ENCODE data around the gene CHAC2. TPM values are rescaled to one million over a fixed set of nuclear protein-coding genes. Genes with fewer than 3 reads are reported as not detected.
"Not testable (repeated sequence)": the region's sequence is repeated elsewhere in the genome, so short reads cannot be mapped to it uniquely, and the experiment has no call there.

The CHAC2 gene
- total RNA-seq, 2 experiments from 2014 or later = 13.2 to 15.0 TPM

DNA sequence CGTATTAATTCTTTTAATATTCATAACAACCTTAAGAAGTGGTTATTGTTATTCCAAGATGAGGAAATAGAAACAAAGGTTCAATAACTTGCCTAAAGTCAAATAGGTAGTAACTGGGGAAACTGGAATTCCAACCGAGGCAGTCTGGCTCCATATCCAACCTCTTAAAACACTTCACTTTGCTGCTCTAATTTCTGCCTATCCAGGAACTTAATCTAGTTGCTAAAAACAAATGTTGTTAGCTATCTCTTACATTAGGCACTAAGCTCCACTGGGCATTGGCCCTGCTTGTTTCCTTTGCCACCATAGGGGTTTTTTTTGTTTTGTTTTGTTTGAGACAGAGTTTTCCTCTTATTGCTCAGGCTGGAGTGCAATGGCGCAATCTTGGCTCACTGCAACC, 44.0 kb downstream of the CHAC2 start:
- CTCF ChIA-PET = no interaction called here
- Mint-ChIP-seq H3K36me3 (peaks cover 29% of the 10 kb centered on the region), H3K9me3 (no peaks in the 10 kb centered on the region), H3K27ac (no peak overlapping the region), H3K4me3 (no peak overlapping the region), H3K4me1 (ENCODE audit: low read depth) (no peaks in the 10 kb centered on the region), H3K27me3 (no peaks in the 10 kb centered on the region)
- intact Hi-C loops (cut with micrococcal nuclease) = no loop called here
- POLR2A ChIA-PET = no interaction called here
- no peak for DNase-seq

DNA sequence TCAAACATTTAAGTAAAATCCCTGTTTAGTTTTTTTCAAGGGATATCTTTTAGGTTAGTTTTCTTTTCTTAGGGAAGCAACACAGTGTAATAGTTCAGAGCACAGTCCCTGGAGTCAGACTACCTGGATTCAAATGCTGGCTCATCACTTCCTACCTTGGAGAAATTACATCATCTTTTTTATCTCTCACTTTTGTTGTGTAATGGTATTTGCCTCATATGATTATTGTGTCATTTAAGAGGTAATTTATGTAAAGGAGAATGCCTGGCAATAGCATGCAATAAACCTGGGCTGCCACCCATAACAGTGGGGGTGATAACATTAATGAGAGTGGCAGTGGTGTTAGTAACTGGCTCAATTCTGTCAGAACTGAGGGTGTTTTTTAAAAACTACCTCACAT, 45.5 kb downstream of the CHAC2 start:
- intact Hi-C loops (cut with micrococcal nuclease) = no loop called here
- Mint-ChIP-seq H3K4me3 (no peak overlapping the region), H3K4me1 (ENCODE audit: low read depth) (no peaks in the 10 kb centered on the region), H3K36me3 (peaks cover 33% of the 10 kb centered on the region), H3K9me3 (no peaks in the 10 kb centered on the region), H3K27ac (no peak overlapping the region), H3K27me3 (no peaks in the 10 kb centered on the region)
- POLR2A ChIA-PET = no interaction called here
- no peak for DNase-seq
- CTCF ChIA-PET = no interaction called here

DNA sequence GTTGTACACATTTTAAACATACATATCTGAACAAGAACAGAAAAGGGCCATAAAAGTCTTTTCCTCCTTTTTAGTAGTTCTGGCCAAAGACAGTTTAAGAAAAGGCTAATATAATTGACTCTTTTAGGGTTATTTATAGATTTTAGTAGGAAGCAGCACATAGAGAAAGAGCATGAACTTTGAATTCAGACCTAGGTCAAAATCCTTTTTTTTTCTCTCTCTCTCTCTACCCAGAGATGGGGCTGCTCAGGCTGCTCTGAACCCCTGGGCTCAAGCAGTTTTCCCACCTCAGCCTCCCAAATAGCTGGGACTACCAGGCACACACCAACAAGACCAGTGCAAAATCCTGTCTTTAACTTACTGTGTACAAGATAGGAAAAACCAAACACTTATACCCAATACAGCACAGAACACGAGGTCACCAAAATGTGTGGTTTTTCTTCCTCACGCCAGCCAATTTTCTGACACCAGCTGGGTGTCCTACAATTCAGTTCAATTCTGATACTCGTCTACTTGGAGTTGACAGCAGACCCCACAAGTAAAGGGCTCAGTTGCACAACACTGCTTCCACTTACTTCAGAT, 51.3 kb downstream of the CHAC2 start:
- ChIA-PET CTCF (no interaction called here), POLR2A (no interaction called here)
- Mint-ChIP-seq H3K27me3 (no peaks in the 10 kb centered on the region), H3K36me3 (peaks cover 20% of the 10 kb centered on the region), H3K9me3 (no peaks in the 10 kb centered on the region), H3K27ac (no peak overlapping the region), H3K4me3 (no peak overlapping the region), H3K4me1 (ENCODE audit: low read depth) (no peaks in the 10 kb centered on the region)
- DNase-seq = no peak
- intact Hi-C loops (cut with micrococcal nuclease) = no loop called here

DNA sequence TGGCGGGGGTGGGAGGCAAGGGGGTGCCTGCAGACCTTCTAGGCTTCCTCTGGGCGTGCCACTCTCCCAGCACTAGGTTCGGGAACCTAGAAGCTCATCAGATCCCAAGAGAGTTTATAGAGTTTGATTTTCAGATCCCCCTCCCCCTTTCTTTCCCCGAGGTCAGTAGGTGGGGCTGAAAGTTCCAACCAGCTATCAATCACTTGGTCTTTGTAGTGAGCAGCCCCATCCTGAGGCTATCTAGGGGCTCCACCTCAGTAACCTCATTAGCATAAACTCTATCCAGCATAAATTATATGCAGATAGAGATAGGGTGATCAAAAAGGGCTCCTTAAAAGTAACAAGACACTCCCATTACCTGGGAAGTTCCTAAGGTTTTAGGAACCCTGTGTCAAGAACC, 52.0 kb downstream of the CHAC2 start:
- intact Hi-C loops (cut with micrococcal nuclease) = loop anchor here (10.0 kb wide), 1 partner anchor 395 kb away; no protein-coding TSS in a partner anchor
- ChIA-PET POLR2A (no interaction called here), CTCF (no interaction called here)
- no peaks in the 10 kb centered on the region for H3K9me3 Mint-ChIP-seq
- no peaks in the 10 kb centered on the region for H3K27me3 Mint-ChIP-seq
- peaks cover 20% of the 10 kb centered on the region for H3K36me3 Mint-ChIP-seq
- no peak overlapping the region for H3K4me3 Mint-ChIP-seq
- H3K27ac Mint-ChIP-seq = no peak overlapping the region
- H3K4me1 Mint-ChIP-seq (ENCODE audit: low read depth) = no peaks in the 10 kb centered on the region
- DNase-seq = no peak

GRCh38 chr2:53820048-53820447, 52.4 kb downstream of the CHAC2 start:
- intact Hi-C loops (cut with micrococcal nuclease) = loop anchor here (10.0 kb wide), 1 partner anchor 395 kb away; no protein-coding TSS in a partner anchor
- no peaks in the 10 kb centered on the region for H3K9me3 Mint-ChIP-seq
- CTCF ChIA-PET = no interaction called here
- POLR2A ChIA-PET = no interaction called here
- no peaks in the 10 kb centered on the region for H3K27me3 Mint-ChIP-seq
- H3K27ac Mint-ChIP-seq = no peak overlapping the region
- H3K4me1 Mint-ChIP-seq (ENCODE audit: low read depth) = no peaks in the 10 kb centered on the region
- peaks cover 20% of the 10 kb centered on the region for H3K36me3 Mint-ChIP-seq
- no peak for DNase-seq
- H3K4me3 Mint-ChIP-seq = no peak overlapping the region

GRCh38 chr2:53820711-53821110, 53.1 kb downstream of the CHAC2 start:
- ChIA-PET POLR2A (no interaction called here), CTCF (no interaction called here)
- no peaks in the 10 kb centered on the region for H3K27me3 Mint-ChIP-seq
- H3K9me3 Mint-ChIP-seq = no peaks in the 10 kb centered on the region
- no peak for DNase-seq
- no peak overlapping the region for H3K27ac Mint-ChIP-seq
- H3K36me3 Mint-ChIP-seq = peaks cover 15% of the 10 kb centered on the region
- intact Hi-C loops (cut with micrococcal nuclease) = loop anchor here (10.0 kb wide), 1 partner anchor 396 kb away; no protein-coding TSS in a partner anchor
- no peak overlapping the region for H3K4me3 Mint-ChIP-seq
- no peaks in the 10 kb centered on the region for H3K4me1 Mint-ChIP-seq (ENCODE audit: low read depth)

GRCh38 chr2:53821810-53822209, 54.2 kb downstream of the CHAC2 start:
- POLR2A ChIA-PET = no interaction called here
- Mint-ChIP-seq H3K36me3 (peaks cover 12% of the 10 kb centered on the region), H3K27me3 (no peaks in the 10 kb centered on the region), H3K9me3 (no peaks in the 10 kb centered on the region), H3K4me3 (no peak overlapping the region), H3K4me1 (ENCODE audit: low read depth) (no peaks in the 10 kb centered on the region), H3K27ac (no peak overlapping the region)
- DNase-seq = no peak
- intact Hi-C loops (cut with micrococcal nuclease) = loop anchor here (10.0 kb wide), 1 partner anchor 397 kb away; no protein-coding TSS in a partner anchor
- CTCF ChIA-PET = no interaction called here

GRCh38 chr2:53823639-53824038, 56.0 kb downstream of the CHAC2 start:
- H3K27ac Mint-ChIP-seq; CTCF ChIA-PET; H3K27me3 Mint-ChIP-seq; H3K4me1 Mint-ChIP-seq (ENCODE audit: low read depth); H3K4me3 Mint-ChIP-seq; H3K9me3 Mint-ChIP-seq: not testable (repeated sequence)
- intact Hi-C loops (cut with micrococcal nuclease) = loop anchor here (10.0 kb wide), 1 partner anchor 399 kb away; no protein-coding TSS in a partner anchor
- DNase-seq = peak; percentile 32
- H3K36me3 Mint-ChIP-seq = peaks cover 15% of the 10 kb centered on the region
- POLR2A ChIA-PET = interaction anchor here (1.2 kb wide), 1 partner anchor 56 kb away, joined by 4 read pairs; the partner anchor contains the start of gene CHAC2

Other genes starting within 250 kb of the CHAC2 start
- 10 to 100 TPM; 21.1 to 21.9 TPM for gene ASB3, start 19.1 kb downstream of the CHAC2 start, total RNA-seq
- 10 to 100 TPM; 26.7 to 27.0 TPM for gene ERLEC1, start 19.2 kb downstream of the CHAC2 start, total RNA-seq
- gene GPR75, start 92.2 kb downstream of the CHAC2 start, total RNA-seq = under 1 TPM; 0.36 to 0.48 TPM
- gene PSME4, start 203.2 kb downstream of the CHAC2 start, total RNA-seq = 10 to 100 TPM; 35.2 to 36.9 TPM